Glomerular visceral epithelial cell (primary cell): ENCODE data around the gene ZFAND3.
"Not testable (repeated sequence)": the region's sequence is repeated elsewhere in the genome, so short reads cannot be mapped to it uniquely, and the experiment has no call there.

Source experiments
- DNase-seq: peaks from one replicate; pipeline ENCODE4 v3.0.0-alpha.2; 2016; ENCODE audit errors: extremely low spot score

The ZFAND3 gene

GRCh38 chr6:37936906-37937305, 117.4 kb downstream of the ZFAND3 start:
- DNase-seq: no peak

DNA sequence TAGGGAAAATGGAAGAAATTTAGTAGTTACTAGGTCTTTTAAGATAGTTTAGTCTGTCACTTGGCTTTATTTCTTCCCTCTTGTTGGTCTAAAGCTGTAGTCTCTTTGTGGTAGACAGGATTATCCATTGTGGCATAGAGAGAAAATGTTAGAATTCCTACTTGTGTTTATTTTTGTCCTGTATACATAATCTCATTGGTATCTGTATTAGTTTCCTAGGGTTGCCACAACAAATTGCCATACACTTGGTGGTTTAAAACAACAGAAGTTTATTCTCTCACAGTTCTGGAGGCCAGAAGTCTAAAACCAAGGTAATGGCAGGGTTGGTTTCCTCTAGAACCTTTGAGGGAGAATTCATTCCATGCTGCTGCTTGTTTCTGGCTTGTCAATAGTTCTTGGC, 119.4 kb downstream of the ZFAND3 start:
- no peak for DNase-seq

- peak; percentile 53 for DNase-seq
These were observed 120.7 kb downstream of the ZFAND3 start for GRCh38 chr6:37940074-37940847.

DNA sequence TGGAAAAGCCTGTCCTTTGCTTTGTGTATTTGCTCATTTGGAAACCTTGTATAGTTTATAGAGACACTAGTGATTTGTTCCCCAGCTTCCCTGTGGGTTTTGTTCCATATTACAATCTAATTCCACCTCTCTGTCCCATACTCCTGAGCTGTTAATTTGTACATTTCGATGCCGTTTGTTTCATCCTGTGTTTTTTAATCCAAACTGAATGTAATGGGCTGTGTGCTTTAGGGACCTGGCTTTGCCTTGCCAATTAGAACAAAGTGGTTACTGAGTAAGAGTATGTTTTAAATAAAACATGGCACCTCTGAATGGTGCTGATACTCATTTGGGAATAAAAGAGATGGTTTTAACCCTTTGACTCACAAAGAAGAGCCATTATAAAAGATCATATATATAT, 122.3 kb downstream of the ZFAND3 start:
- no peak for DNase-seq

DNA sequence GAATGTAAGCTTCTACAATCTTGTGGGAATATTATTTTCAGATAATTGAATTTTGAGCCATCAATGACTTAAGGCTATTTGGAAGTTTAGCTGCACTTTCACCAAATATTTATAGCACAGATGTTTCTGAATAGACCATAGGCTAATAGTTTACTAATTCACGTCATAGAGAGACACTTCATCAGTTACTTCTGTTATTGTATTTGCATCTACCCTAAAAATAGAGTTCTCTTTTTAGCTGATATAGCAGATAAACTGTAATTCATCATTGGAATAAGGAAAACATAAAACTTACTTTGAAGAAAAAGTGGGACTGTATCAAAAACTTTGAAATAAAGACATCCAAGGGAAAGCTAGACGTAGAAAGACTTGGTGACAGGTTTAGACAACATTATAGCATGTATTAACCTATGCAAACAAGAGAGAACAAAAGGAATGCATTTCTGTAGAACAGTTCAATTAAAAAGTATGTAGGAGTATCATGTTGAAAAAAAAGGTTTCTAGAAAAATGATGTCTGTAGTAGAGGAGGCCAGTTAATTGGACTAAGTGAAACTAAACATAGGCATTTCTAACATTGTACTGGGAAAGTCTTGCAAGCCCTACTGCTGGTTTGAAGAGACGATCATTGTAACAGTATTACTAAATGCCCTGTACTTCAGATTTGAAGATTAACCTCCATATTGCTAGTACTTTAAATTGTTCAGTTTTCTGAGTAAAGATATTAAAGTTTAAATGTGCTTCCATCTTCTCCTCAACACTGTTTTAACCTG, 123.3 kb downstream of the ZFAND3 start:
- no peak for DNase-seq

GRCh38 chr6:37943436-37944058, 124.0 kb downstream of the ZFAND3 start:
- DNase-seq: no peak

- no peak for DNase-seq
These were observed 126.5 kb downstream of the ZFAND3 start for GRCh38 chr6:37946057-37946456.

GRCh38 chr6:37947468-37947867, 127.9 kb downstream of the ZFAND3 start:
- no peak for DNase-seq

- DNase-seq: not testable (repeated sequence)
These were observed 129.1 kb downstream of the ZFAND3 start for GRCh38 chr6:37948584-37948983.

GRCh38 chr6:37952027-37952426, 132.5 kb downstream of the ZFAND3 start:
- no peak for DNase-seq

DNA sequence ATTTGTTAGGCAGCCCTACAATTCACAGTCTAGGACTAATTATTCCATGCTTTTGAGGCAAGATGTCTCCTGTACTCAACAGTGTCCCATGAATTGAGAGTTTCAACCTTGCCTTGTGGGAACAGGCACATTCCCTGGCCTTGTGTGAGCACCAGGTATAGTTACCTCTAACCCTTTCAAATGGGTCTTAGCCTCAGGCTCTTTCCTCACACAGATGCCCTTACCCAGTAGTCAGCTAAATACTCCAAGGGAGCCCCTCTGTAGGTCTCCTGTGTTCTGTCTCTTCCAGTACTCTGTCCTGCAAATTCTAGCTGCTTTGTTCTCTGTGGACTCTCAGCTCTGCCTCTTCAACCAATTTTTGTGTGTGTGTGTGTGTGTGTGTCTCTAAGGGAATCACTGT, 135.3 kb downstream of the ZFAND3 start:
- no peak for DNase-seq

DNA sequence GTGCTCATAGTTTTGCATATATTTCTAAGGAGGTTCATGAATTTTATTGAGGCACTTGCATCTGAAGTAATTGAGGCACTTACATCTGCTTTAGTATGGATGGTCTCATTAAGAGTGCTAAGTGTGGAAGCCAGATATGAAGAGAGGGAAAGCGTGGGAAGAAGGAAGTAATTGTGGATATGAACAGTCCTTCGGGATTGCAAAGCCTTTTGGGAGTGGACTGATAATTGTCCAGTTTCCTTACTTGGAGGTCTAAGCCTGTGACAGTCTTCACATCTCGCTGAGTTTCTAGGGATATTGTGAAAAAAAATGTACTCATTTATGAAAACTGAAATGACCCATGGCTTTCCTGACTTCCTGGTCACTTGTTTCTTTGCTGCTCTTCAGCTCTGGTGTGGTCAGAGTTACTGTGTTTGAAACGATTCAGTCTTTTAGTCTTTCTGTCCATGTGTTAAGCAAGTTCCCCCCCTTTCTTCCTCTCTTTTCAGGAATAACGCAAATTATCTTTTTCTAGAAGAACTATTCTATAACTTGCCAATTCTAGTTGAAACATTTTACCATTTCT, 137.3 kb downstream of the ZFAND3 start:
- DNase-seq: no peak

DNA sequence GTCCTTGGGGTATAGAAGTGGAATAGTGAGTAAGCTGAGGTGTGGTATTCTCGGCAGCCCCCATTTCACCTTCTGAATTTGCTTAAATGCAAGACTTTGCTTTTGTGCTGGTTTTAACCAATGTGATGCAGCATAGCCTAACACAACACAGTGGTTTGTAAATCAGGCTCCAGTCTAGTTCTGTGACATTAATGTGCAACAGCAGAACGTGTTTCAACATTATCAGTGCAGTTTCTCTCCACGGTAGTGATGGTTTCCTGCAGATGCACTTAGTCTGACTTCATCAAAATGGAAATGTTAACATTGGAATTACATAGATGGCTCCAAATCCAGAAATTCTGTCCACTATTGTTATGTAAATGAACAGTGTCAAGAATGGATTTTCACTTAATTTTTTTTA, 139.5 kb downstream of the ZFAND3 start:
- no peak for DNase-seq

GRCh38 chr6:37960139-37960935, 140.8 kb downstream of the ZFAND3 start:
- DNase-seq: peak; percentile 25

- not testable (repeated sequence) for DNase-seq
These were observed 143.1 kb downstream of the ZFAND3 start for GRCh38 chr6:37962481-37963080.

DNA sequence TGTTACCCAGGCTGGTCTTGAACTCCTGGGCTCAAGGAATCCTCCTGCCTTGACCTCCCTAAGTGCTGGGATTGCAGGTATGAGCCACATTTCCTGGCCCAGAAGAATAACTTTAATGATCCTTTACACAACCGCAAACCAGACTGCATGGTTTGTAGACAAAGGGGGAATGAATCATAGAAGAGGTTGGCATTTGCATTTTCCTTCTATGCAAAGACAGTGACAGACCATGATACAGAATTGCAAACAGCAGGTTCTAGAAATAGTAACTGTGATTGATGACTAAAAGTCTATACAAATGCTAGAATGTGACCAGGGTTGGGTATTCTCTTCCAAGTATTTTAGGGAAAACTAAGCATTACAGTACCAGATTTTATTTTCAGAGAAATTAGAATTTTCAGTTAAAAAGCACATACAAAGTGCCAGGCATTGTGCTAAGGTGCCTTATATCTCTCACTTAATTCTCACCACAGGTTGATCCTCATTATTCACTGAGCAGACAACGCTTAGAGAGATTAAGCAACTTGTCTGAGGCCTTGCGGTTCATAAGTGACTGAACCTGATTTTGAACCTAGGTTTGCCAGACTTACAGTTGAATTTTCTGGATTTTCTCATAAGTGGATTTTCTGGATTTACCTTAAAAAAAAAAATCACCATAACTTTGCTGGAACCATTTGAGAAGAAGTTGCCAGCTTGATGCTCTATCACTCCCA, 146.6 kb downstream of the ZFAND3 start:
- DNase-seq: peak; percentile 75

- no peak for DNase-seq
These were observed 147.3 kb downstream of the ZFAND3 start for GRCh38 chr6:37966801-37967200.

- no peak for DNase-seq
These were observed 148.1 kb downstream of the ZFAND3 start for GRCh38 chr6:37967651-37968050.

- DNase-seq: no peak
These were observed 151.7 kb downstream of the ZFAND3 start for GRCh38 chr6:37971266-37971665.

DNA sequence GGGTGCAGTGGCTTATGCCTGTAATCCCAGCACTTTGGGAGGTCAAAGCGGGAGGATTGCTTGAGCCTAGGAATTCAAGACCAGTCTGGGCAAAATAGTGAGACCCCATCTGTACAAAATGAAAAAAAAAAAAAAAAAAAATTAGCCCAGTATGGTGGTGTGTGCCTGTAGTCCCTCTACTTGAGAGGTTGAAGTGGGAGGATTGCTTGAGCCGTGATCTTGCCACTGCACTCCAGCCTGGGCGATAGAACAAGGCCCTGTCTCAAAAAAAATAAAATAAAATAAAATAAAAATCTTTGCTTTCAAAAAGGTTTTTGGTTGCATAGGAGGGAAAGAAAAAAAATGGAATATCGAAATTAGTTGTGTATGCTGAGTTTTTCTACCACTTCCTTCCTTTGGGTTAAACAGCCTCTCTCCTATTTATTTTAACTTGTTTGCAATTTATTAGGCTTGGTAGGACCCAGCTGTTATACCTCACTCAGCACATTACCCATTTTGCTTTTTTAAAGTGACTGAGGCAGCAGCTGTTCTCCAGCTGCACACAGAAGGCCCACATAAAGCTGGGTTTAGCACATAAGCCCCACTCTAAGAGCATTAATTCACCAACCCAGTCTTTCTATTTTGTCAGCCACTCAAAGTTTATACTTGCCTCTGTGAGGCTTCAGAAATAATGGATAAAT, 152.3 kb downstream of the ZFAND3 start:
- DNase-seq: no peak
